ENCODE results near the gene TBCD.

- TF ChIP-seq CTCF (conservative IDR thresholded peaks at IDR 0.05; ENCODE audit: low read length): no peak
- no peak for TF ChIP-seq EZH2phosphoT487 (IDR thresholded peaks at IDR 0.05; ENCODE audit: borderline replicate concordance, low read depth, low read length)
Observed at GRCh38 chr17:82769041-82769440, 17.2 kb downstream of the TBCD start.

Measured in OCI-LY7 (cell line).